Keratinocyte (primary cell): ENCODE results near the gene THOC6. TPM values are rescaled to one million over a fixed set of nuclear protein-coding genes. Genes with fewer than 3 reads are reported as not detected.

Experiments used
- DNase-seq: peaks from one replicate; pipeline ENCODE4 v3.0.0-alpha.2; 2011; ENCODE audit warnings: low read depth, missing footprints, low spot score
- FAIRE-seq: peaks from 2 replicates; lab custom pipeline; 2011; peaks lifted over from hg19 to GRCh38; lab: Jason Lieb, UNC
- H2AFZ ChIP-seq: 2 replicates; pipeline ENCODE4 v1.6.0; 2012; ENCODE audit warnings: low read length, control low read depth, inconsistent platforms; ENCODE audit not compliant: control insufficient read depth
- H3K27ac ChIP-seq: 2 replicates; pipeline ENCODE4 v1.5.1; 2011; ENCODE audit warnings: low read length; ENCODE audit not compliant: control insufficient read depth, insufficient read depth
- H3K27me3 ChIP-seq: 3 replicates; pipeline ENCODE4 v1.6.0; 2011; ENCODE audit warnings: low read length; ENCODE audit not compliant: control insufficient read depth, insufficient read depth; ENCODE audit errors: extremely low read depth
- H3K36me3 ChIP-seq, 2 experiments: 2 replicates in 1 of 2; 3 replicates in 1 of 2; pipeline ENCODE4 v1.5.1; 2011; ENCODE audit warnings: low read length in 2 of 2, mild to moderate bottlenecking in 1 of 2; ENCODE audit not compliant: control insufficient read depth in 2 of 2, insufficient read depth in 2 of 2; ENCODE audit errors: extremely low read depth in 1 of 2
- H3K4me1 ChIP-seq: 3 replicates; pipeline ENCODE4 v1.5.1; 2011; ENCODE audit warnings: low read length; ENCODE audit not compliant: control insufficient read depth, insufficient read depth; ENCODE audit errors: extremely low read depth
- H3K4me2 ChIP-seq: 3 replicates; pipeline ENCODE4 v1.6.0; 2011; ENCODE audit warnings: low read depth, low read length; ENCODE audit not compliant: control insufficient read depth, insufficient read depth; ENCODE audit errors: extremely low read depth
- H3K4me3 ChIP-seq, 3 experiments: fragments of 200-600 bp in 1 of 3; sonication (generic) in 1 of 3; 2 replicates in 2 of 3; 3 replicates in 1 of 3; pipeline ENCODE4 v1.5.1; 2011 to 2016; ENCODE audit warnings: low read length in 3 of 3, mild to moderate bottlenecking in 3 of 3, control low read depth in 2 of 3, inconsistent platforms in 1 of 3, low read depth in 1 of 3, mixed read lengths in 1 of 3, mixed run types in 1 of 3, moderate library complexity in 1 of 3; ENCODE audit not compliant: control insufficient read depth in 2 of 3, insufficient read depth in 2 of 3; ENCODE audit errors: extremely low read depth in 1 of 3
- H3K79me2 ChIP-seq: 2 replicates; pipeline ENCODE4 v1.6.0; 2012; ENCODE audit warnings: low read length; ENCODE audit not compliant: control insufficient read depth, insufficient read depth
- H3K9ac ChIP-seq: 3 replicates; pipeline ENCODE4 v1.6.0; 2011; ENCODE audit warnings: low read length; ENCODE audit not compliant: control insufficient read depth, insufficient read depth; ENCODE audit errors: extremely low read depth
- H3K9me1 ChIP-seq: 3 replicates; pipeline ENCODE4 v1.6.0; 2011; ENCODE audit warnings: low read length; ENCODE audit not compliant: control insufficient read depth, insufficient read depth; ENCODE audit errors: extremely low read depth
- H3K9me3 ChIP-seq: 2 replicates; pipeline ENCODE4 v1.5.1; 2012; ENCODE audit warnings: low read depth, low read length; ENCODE audit not compliant: control insufficient read depth
- H4K20me1 ChIP-seq: 3 replicates; pipeline ENCODE4 v1.6.0; 2011; ENCODE audit warnings: low read length; ENCODE audit not compliant: control insufficient read depth, insufficient read depth; ENCODE audit errors: extremely low read depth
- EZH2 ChIP-seq: IDR thresholded peaks from one replicate; pipeline ENCODE4 v1.6.1; 2012; ENCODE audit warnings: inconsistent platforms, mild to moderate bottlenecking, low read length, moderate library complexity
- dilution Hi-C: fragments of 300-500 bp; cut with MboI; formaldehyde crosslinking; loops from one replicate; pipeline ENCODE4 v1.7.0; 2020; ENCODE audit warnings: low sequenced_read_pairs; ENCODE audit not compliant: extremely low pct_ligation_motif_present
- polyA plus RNA-seq, 5 experiments: library from polyadenylated mRNA; depleted of rRNA in 3 of 5; stranded (reverse) in 3 of 5; stranded (forward) in 1 of 5; unstranded in 1 of 5; fragments of >200 nt; gene quantifications; 1 replicate in 1 of 5; 2 replicates in 3 of 5; 3 replicates in 1 of 5; pipeline versions ENCODE4 v1.2.1 to v1.2.3, GENCODE V29; 2011 to 2012; ENCODE audit warnings: missing spikeins in 2 of 5, low read depth in 1 of 5, low replicate concordance in 1 of 5
- TF ChIP-seq, protein P1 (sequence below), 3 experiments: IDR thresholded peaks in 1 of 3; conservative IDR thresholded peaks in 1 of 3; optimal IDR thresholded peaks in 1 of 3; 2 replicates in 2 of 3; 3 replicates in 1 of 3; pipeline versions ENCODE3 to v1.5.1; 2011; ENCODE audit warnings: low read length in 3 of 3, mild to moderate bottlenecking in 3 of 3, moderate library complexity in 2 of 3, control low read depth in 1 of 3, inconsistent platforms in 1 of 3; ENCODE audit not compliant: insufficient read depth in 2 of 3; ENCODE audit errors: extremely low read depth in 1 of 3

THOC6 gene
- polyA plus RNA-seq, 1 donor (not counting 4 experiments of a cell fraction or from before 2014, with no cell fraction given): 10.3 TPM

- FAIRE-seq: no peak
- peaks cover 5% of the 10 kb centered on the region for H3K27me3 ChIP-seq
- TF ChIP-seq, protein P1, sequence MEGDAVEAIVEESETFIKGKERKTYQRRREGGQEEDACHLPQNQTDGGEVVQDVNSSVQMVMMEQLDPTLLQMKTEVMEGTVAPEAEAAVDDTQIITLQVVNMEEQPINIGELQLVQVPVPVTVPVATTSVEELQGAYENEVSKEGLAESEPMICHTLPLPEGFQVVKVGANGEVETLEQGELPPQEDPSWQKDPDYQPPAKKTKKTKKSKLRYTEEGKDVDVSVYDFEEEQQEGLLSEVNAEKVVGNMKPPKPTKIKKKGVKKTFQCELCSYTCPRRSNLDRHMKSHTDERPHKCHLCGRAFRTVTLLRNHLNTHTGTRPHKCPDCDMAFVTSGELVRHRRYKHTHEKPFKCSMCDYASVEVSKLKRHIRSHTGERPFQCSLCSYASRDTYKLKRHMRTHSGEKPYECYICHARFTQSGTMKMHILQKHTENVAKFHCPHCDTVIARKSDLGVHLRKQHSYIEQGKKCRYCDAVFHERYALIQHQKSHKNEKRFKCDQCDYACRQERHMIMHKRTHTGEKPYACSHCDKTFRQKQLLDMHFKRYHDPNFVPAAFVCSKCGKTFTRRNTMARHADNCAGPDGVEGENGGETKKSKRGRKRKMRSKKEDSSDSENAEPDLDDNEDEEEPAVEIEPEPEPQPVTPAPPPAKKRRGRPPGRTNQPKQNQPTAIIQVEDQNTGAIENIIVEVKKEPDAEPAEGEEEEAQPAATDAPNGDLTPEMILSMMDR (optimal IDR thresholded peaks at IDR 0.05 in 1 of 3, IDR thresholded peaks at IDR 0.05 in 1 of 3, conservative IDR thresholded peaks at IDR 0.05 in 1 of 3; ENCODE audit: extremely low read depth in 1 of 3, insufficient read depth in 2 of 3, low read length in 3 of 3): no peak
- TF ChIP-seq EZH2: no peak
- DNase-seq: no peak
- no peak overlapping the region for H3K9ac ChIP-seq
- dilution Hi-C loops: no loop called here
- no peak overlapping the region for H3K4me3 ChIP-seq
- H3K4me2 ChIP-seq: no peak overlapping the region
- no peaks in the 10 kb centered on the region for H3K9me3 ChIP-seq
- no peaks in the 10 kb centered on the region for H4K20me1 ChIP-seq
- H3K79me2 ChIP-seq: no peaks in the 10 kb centered on the region
- no peaks in the 10 kb centered on the region for H3K9me1 ChIP-seq
- H3K36me3 ChIP-seq: no peaks in the 10 kb centered on the region
- no peaks in the 10 kb centered on the region for H3K4me1 ChIP-seq
- no peak overlapping the region for H3K27ac ChIP-seq
- H2AFZ ChIP-seq: no peak overlapping the region
Measured at GRCh38 chr16:3073448-3073847, 49.6 kb downstream of the THOC6 start.

DNA sequence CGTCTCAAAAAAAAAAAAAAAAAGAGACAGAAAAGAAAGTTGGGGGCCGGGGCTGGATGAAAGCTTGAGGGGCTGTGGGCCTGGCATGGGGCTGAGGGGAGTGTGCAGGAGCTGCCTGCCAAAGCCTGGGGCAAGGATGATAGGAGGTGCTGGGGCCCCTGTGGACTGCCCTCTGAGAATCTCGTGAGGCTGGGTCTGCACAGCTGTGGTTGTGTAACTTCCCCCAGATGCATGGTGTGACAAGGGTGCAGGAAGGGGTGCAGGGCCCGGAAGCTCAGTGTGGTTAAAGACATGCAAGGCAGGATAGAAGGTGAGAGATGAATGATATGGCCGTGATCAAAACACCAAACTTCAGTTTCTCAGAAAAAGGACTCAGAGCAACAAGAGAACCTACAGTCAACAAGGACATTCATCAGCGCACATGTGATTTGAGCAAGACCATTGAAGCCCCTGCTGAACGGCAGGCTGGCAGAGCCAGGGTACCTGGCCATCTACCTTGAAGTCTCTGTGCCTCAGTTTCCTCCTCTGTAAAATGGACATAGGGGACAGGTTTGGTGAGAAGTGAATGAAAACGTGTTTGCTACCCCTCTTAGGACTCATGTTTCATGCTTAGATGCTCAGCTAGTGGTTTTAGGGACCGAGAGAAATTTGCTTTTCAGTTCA, 51.2 kb downstream of the THOC6 start:
- dilution Hi-C loops: no loop called here
- H3K79me2 ChIP-seq: no peaks in the 10 kb centered on the region
- no peaks in the 10 kb centered on the region for H3K4me1 ChIP-seq
- TF ChIP-seq, protein P1 (optimal IDR thresholded peaks at IDR 0.05 in 1 of 3, IDR thresholded peaks at IDR 0.05 in 1 of 3, conservative IDR thresholded peaks at IDR 0.05 in 1 of 3; ENCODE audit: extremely low read depth in 1 of 3, insufficient read depth in 2 of 3, low read length in 3 of 3): no peak
- no peak for TF ChIP-seq EZH2
- H3K9me3 ChIP-seq: no peaks in the 10 kb centered on the region
- DNase-seq (no peak), FAIRE-seq (no peak)
- H3K9ac ChIP-seq: no peak overlapping the region
- no peaks in the 10 kb centered on the region for H4K20me1 ChIP-seq
- no peak overlapping the region for H3K27ac ChIP-seq
- no peak overlapping the region for H3K4me2 ChIP-seq
- no peak overlapping the region for H3K4me3 ChIP-seq
- H3K27me3 ChIP-seq: peaks cover 16% of the 10 kb centered on the region
- no peaks in the 10 kb centered on the region for H3K36me3 ChIP-seq
- H3K9me1 ChIP-seq: no peaks in the 10 kb centered on the region
- H2AFZ ChIP-seq: no peak overlapping the region
